IMR-90 (cell line): ENCODE data around the gene RUBCN.

Experiments used
- CEBPB ChIP-seq: IDR thresholded peaks from 2 replicates; pipeline ENCODE4 v1.6.1; 2012; ENCODE audit warnings: low read depth, low read length, improper control_type of control experiment
- FOS ChIP-seq: fragments of 150-350 bp; IDR thresholded peaks from 2 replicates; pipeline ENCODE4 v1.6.1; 2016; ENCODE audit warnings: low read depth, low read length
- MAFK ChIP-seq: IDR thresholded peaks from 2 replicates; pipeline ENCODE4 v1.6.1; 2012; ENCODE audit warnings: low read depth, low read length, improper control_type of control experiment
- MAZ ChIP-seq: IDR thresholded peaks from 2 replicates; pipeline ENCODE4 v1.6.1; 2012; ENCODE audit warnings: low read depth, mild to moderate bottlenecking, low read length, improper control_type of control experiment, moderate library complexity, borderline replicate concordance
- POLR2A ChIP-seq: IDR thresholded peaks from 2 replicates; pipeline ENCODE4 v1.6.1; 2012; ENCODE audit warnings: mild to moderate bottlenecking, low read depth, low read length
- RAD21 ChIP-seq: IDR thresholded peaks from 2 replicates; pipeline ENCODE4 v1.6.1; 2012; ENCODE audit warnings: low read length, improper control_type of control experiment
- RCOR1 ChIP-seq: IDR thresholded peaks from 2 replicates; pipeline ENCODE4 v1.6.1; 2012; ENCODE audit warnings: mild to moderate bottlenecking, low read length, improper control_type of control experiment; ENCODE audit not compliant: insufficient replicate concordance
- RFX5 ChIP-seq: IDR thresholded peaks from 2 replicates; pipeline ENCODE4 v1.8.0; 2012; ENCODE audit warnings: low read depth, mild to moderate bottlenecking, low read length, moderate library complexity
- SMC3 ChIP-seq: fragments of 150-350 bp; IDR thresholded peaks from 2 replicates; pipeline ENCODE4 v1.6.1; 2016; ENCODE audit warnings: low read depth, mild to moderate bottlenecking, antibody characterized with exemption, low read length, moderate library complexity
- TF ChIP-seq, protein P1 (sequence below): conservative IDR thresholded peaks from 2 replicates; pipeline ENCODE4 v1.5.1; 2012; ENCODE audit warnings: mild to moderate bottlenecking, low read depth, low read length, improper control_type of control experiment

DNA sequence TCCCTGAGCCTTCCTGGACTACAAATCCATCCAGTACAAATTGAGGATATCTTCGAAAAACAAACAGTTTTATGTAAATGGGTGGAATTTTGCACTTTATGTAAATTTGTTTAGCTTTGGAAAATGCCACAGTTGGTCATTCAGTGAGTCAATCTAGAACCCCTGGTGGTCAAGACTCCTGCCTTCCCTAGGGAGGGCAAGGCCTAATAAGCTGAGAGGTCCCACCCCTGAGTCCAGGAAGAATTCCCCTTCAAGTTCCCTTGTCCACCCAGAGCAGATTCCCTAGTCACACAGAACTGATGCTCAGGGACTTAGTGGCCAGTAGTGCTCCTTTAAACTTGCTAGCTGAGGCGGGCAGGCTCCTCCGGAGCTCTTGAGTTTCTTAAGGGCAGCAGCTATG, 6.1 kb upstream of the RUBCN start:
- TF ChIP-seq, protein P1, sequence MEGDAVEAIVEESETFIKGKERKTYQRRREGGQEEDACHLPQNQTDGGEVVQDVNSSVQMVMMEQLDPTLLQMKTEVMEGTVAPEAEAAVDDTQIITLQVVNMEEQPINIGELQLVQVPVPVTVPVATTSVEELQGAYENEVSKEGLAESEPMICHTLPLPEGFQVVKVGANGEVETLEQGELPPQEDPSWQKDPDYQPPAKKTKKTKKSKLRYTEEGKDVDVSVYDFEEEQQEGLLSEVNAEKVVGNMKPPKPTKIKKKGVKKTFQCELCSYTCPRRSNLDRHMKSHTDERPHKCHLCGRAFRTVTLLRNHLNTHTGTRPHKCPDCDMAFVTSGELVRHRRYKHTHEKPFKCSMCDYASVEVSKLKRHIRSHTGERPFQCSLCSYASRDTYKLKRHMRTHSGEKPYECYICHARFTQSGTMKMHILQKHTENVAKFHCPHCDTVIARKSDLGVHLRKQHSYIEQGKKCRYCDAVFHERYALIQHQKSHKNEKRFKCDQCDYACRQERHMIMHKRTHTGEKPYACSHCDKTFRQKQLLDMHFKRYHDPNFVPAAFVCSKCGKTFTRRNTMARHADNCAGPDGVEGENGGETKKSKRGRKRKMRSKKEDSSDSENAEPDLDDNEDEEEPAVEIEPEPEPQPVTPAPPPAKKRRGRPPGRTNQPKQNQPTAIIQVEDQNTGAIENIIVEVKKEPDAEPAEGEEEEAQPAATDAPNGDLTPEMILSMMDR: no peak
- no peak for TF ChIP-seq FOS
- TF ChIP-seq SMC3: no peak
- no peak for TF ChIP-seq CEBPB
- TF ChIP-seq POLR2A: no peak
- no peak for TF ChIP-seq RFX5
- TF ChIP-seq MAZ: no peak
- no peak for TF ChIP-seq RCOR1
- no peak for TF ChIP-seq RAD21
- no peak for TF ChIP-seq MAFK
